Measurements from ENCODE around the gene PTPN14.
A peak's percentile ranks its signal among the peaks of the same experiment; 100 is the strongest.
"Not testable (repeated sequence)": the region's sequence is repeated elsewhere in the genome, so short reads cannot be mapped to it uniquely, and the experiment has no call there.

Gene PTPN14

GRCh38 chr1:214506972-214507431, 44.4 kb downstream of the PTPN14 start:
- TF ChIP-seq JUND (IDR thresholded peaks at IDR 0.05; ENCODE audit: low read depth), result no peak
- in situ Hi-C loops (cut with HindIII; ENCODE audit: low pct_unique_long_range_greater_than_20kb, low sequenced_read_pairs), result no loop called here
- DNase-seq (ENCODE audit: low read depth in 1 of 2, low spot score in 1 of 2), result no peak

- in situ Hi-C loops (cut with HindIII; ENCODE audit: low pct_unique_long_range_greater_than_20kb, low sequenced_read_pairs), result no loop called here
Observed at GRCh38 chr1:214505134-214505533, 46.3 kb downstream of the PTPN14 start.

GRCh38 chr1:214504330-214504729, 47.1 kb downstream of the PTPN14 start:
- TF ChIP-seq JUND (IDR thresholded peaks at IDR 0.05; ENCODE audit: low read depth), result no peak
- in situ Hi-C loops (cut with HindIII; ENCODE audit: low pct_unique_long_range_greater_than_20kb, low sequenced_read_pairs), result no loop called here
- no peak for DNase-seq (ENCODE audit: low read depth in 1 of 2, low spot score in 1 of 2)

More at GRCh38 chr1:214505134-214505533, 46.3 kb downstream of the PTPN14 start:
- no peak for TF ChIP-seq JUND (IDR thresholded peaks at IDR 0.05; ENCODE audit: low read depth)
- DNase-seq (ENCODE audit: low read depth in 1 of 2, low spot score in 1 of 2), result peak in 1 of 2 experiments; percentile 62

- in situ Hi-C loops (cut with HindIII; ENCODE audit: low pct_unique_long_range_greater_than_20kb, low sequenced_read_pairs), result no loop called here
- peak in 1 of 2 experiments; percentile 45 for DNase-seq (ENCODE audit: low read depth in 1 of 2, low spot score in 1 of 2)
- TF ChIP-seq JUND (IDR thresholded peaks at IDR 0.05; ENCODE audit: low read depth), result 0 out of 2 replicates have a peak, but pooled peaks have one; percentile 35
Observed at GRCh38 chr1:214503553-214503952, 47.8 kb downstream of the PTPN14 start.

GRCh38 chr1:214500340-214501055, 50.9 kb downstream of the PTPN14 start:
- TF ChIP-seq JUND (IDR thresholded peaks at IDR 0.05; ENCODE audit: low read depth), result no peak
- in situ Hi-C loops (cut with HindIII; ENCODE audit: low pct_unique_long_range_greater_than_20kb, low sequenced_read_pairs), result no loop called here
- no peak for DNase-seq (ENCODE audit: low read depth in 1 of 2, low spot score in 1 of 2)

GRCh38 chr1:214499732-214500131, 51.7 kb downstream of the PTPN14 start:
- DNase-seq (ENCODE audit: low read depth in 1 of 2, low spot score in 1 of 2), result no peak
- in situ Hi-C loops (cut with HindIII; ENCODE audit: low pct_unique_long_range_greater_than_20kb, low sequenced_read_pairs), result no loop called here
- no peak for TF ChIP-seq JUND (IDR thresholded peaks at IDR 0.05; ENCODE audit: low read depth)

GRCh38 chr1:214498021-214498420, 53.4 kb downstream of the PTPN14 start:
- in situ Hi-C loops (cut with HindIII; ENCODE audit: low pct_unique_long_range_greater_than_20kb, low sequenced_read_pairs), result no loop called here
- DNase-seq (ENCODE audit: low read depth in 1 of 2, low spot score in 1 of 2), result no peak
- TF ChIP-seq JUND (IDR thresholded peaks at IDR 0.05; ENCODE audit: low read depth), result no peak

- peak in 1 of 2 experiments; percentile 53 for DNase-seq (ENCODE audit: low read depth in 1 of 2, low spot score in 1 of 2)
- TF ChIP-seq JUND (IDR thresholded peaks at IDR 0.05; ENCODE audit: low read depth), result no peak
Observed at GRCh38 chr1:214496126-214496525, 55.3 kb downstream of the PTPN14 start.

GRCh38 chr1:214494706-214495105, 56.7 kb downstream of the PTPN14 start:
- in situ Hi-C loops (cut with HindIII; ENCODE audit: low pct_unique_long_range_greater_than_20kb, low sequenced_read_pairs), result no loop called here
- peak in 1 of 2 experiments; percentile 55 for DNase-seq (ENCODE audit: low read depth in 1 of 2, low spot score in 1 of 2)
- no peak for TF ChIP-seq JUND (IDR thresholded peaks at IDR 0.05; ENCODE audit: low read depth)

More at GRCh38 chr1:214496126-214496525, 55.3 kb downstream of the PTPN14 start:
- in situ Hi-C loops (cut with HindIII; ENCODE audit: low pct_unique_long_range_greater_than_20kb, low sequenced_read_pairs), result no loop called here

- DNase-seq (ENCODE audit: low read depth in 1 of 2, low spot score in 1 of 2); in situ Hi-C loops (cut with HindIII; ENCODE audit: low pct_unique_long_range_greater_than_20kb, low sequenced_read_pairs): not testable (repeated sequence)
Observed at GRCh38 chr1:214494179-214494578, 57.2 kb downstream of the PTPN14 start.

GRCh38 chr1:214493126-214493796, 58.1 kb downstream of the PTPN14 start:
- DNase-seq (ENCODE audit: low read depth in 1 of 2, low spot score in 1 of 2), result no peak
- TF ChIP-seq JUND (IDR thresholded peaks at IDR 0.05; ENCODE audit: low read depth), result no peak
- in situ Hi-C loops (cut with HindIII; ENCODE audit: low pct_unique_long_range_greater_than_20kb, low sequenced_read_pairs), result no loop called here

- DNase-seq (ENCODE audit: low read depth in 1 of 2, low spot score in 1 of 2), result no peak
- in situ Hi-C loops (cut with HindIII; ENCODE audit: low pct_unique_long_range_greater_than_20kb, low sequenced_read_pairs), result no loop called here
- no peak for TF ChIP-seq JUND (IDR thresholded peaks at IDR 0.05; ENCODE audit: low read depth)
Observed at GRCh38 chr1:214492401-214493075, 58.9 kb downstream of the PTPN14 start.

Measured in T47D (cell line).